ENCODE measurements around the gene ZNF672.
"Not testable (repeated sequence)": the region's sequence is repeated elsewhere in the genome, so short reads cannot be mapped to it uniquely, and the experiment has no call there.

ZNF672 gene

DNA sequence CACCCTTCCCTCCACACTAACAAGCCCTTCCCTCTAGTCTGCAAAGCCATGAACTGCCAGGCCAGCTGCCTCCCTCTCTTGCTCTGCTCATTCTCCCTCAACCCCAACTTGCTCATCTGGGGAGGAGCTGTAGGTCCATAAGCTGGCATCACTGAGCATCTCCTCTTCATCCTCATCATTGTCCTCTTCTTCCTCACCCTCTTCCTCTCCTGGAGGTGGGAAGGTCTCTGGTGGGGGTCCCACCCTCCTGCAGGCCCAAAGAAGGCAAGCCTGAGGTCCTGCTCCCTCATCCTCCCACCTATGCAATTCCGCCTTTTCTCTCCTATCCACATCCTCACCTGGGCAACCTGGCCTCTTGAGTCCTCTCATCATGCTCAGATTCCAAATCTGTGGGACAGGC lies 18.2 kb downstream of the ZNF672 start:
- peak in 1 of 2 donors; percentile 14 for DNase-seq

DNA sequence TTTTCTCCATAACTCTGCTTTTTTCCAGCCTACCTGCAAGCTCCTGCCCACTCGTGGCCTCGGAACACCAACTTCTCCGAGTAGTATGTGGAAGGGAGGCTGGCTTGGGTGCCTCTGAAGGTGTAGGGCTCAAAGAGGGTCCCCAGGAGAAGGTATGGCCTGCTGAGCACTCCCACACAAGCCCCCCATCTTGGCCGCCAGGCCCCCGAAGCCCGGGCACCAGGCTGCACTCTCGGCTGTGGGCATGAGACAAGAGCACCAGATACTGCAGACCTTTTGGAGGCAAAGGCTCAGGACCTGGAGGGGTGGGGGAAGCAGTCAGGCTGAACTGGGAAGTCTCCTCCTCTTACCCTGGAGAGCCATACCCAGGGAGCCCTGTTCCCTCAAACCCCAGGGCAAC lies 19.2 kb downstream of the ZNF672 start:
- DNase-seq: no peak

DNA sequence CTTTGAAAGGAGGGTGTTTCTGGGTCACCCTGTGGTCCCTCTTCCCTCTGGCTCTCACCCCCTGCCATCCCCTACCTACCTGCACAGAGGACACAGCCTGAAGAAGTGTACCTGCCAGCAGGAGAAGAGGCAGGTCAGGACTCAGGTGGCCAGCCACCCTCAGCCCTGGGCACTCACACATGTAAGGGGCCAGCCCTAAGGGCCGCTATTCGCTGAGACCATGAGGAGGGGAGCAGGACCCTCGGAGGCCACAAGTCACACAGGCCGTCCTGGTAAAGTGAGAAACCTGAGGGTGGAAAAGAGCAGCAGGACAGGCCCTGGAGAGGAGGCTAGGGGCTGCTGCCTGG lies 19.7 kb downstream of the ZNF672 start:
- no peak for DNase-seq

DNA sequence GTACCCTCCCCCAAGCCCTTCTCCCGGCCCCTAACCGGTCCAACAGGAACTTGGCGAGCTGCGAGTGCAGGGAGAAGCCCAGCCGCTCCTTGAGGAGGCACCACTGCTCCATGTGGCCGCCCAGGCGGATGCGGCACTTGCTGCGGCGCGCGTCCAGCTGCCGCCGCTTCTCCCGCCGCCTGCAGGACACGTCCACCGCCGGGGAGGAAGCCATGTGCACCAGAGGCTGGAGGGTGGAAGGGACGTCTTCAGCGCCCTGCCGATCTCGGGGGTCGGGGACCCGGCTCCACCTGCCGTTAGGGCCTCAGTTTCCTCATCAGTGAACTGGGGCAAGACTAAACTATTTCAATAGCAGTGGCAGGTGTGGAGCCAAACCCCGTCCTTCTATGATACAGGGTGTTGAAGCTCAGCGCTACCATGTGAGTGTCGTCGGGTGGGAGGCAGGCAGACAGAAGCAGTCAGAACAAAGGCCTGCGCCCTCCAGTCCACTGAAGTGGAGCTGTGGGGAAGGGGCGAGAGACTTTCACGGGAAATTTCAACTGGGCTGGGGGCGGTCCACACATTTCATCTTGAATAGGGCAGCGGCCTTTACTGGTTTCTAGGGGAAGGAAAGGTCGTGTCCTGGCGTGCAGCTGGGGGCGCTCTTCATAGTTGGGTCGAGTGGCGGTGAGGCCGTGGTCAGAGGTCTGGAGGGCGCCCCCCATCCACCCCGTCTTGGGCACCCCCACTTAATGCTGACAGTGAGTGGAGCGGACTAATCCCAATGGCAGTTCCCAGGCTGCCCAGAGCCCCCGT lies 20.3 kb downstream of the ZNF672 start:
- DNase-seq: peak; percentile 45 to 48

DNA sequence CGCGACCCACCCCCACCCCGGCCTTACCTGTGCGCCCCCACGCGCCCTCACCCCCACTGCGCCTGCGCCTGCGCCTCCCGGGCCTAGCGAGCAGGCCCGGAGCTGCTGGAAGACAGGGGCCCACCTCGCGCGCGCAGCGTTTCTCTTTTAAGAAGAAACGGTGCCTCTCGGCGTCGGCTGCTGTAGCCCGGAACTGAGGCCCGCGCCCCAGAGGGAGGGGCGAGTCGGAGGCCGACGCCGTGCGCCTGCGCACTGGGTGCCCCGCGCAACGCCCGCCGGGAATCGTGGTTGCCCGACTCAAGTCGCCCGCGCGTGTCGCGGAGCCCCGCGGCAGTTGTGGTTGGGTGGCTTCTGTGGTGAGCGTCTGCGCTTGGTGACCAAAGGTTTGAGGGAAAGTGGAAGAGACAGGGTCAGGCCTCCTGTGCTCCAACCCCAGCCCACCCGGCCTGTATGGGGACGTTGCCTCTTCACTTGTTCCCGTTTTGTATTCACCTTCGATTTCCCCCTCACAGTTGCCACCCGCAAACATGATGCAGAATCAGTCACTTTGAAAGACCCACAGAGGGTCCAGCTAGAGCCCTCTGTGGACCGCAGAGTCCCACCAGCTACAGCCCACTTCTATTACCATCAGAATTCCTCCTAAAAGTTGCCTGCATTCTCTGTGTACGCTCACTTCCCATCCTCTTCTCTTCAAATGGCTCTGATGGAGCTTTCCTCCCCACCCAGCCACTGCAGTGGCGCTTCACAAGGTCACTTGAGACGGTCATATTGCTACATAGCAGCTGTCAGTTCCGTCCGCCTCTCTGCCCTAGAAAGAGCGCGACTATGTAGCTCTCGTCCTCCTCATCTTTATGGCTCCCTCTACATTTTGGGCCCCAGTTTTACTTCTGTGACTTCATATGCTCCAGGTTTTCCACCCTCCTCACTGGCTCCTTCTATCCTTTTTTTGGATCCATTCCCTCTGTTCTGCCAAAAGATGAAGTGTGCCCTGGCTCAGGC lies 21.2 kb downstream of the ZNF672 start, which contains the start of gene ZNF692:
TSS of gene ZNF692 (minus strand) at position 195 of the 999 bp plus-strand sequence. CDS start 776 bp downstream, outside the sequence.
- peak; percentile 96 for DNase-seq

DNA sequence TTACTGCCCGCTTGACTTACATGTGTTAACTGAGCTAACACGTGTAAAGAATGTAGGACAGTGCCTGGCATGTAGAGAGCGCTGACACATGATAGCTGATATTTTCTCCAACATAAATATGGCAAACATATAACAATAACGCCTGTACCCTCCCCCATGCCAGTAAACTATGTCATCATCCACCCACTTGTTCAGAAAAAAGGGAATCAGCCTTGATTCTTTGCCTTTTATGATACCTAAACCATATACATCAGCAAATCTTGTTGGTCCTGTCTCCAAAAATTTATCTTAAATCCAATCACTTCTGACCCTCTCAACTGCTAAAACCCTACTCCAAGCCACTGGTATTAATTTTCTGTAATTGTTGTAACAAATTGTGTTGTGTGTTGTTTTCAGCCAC lies 22.0 kb downstream of the ZNF672 start:
- DNase-seq: no peak

DNA sequence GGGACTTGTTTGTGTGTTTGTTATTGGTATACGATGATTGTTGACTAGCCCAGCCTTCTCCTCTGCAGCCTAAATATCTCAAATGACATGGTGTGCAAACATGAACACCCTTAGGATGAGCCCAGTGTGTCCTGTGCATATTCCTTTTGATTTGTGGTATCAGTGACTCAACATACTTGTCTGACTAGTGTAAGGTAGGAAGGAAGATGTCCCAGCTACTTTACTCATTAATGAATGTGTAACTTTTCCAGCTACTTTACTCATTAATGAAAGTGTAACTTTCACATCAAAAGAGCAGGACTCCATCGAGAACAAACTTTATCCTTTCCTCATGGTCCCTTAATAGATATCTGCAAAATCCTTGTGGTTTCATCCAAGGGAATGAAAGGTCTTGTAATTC lies 23.6 kb downstream of the ZNF672 start:
- DNase-seq: no peak

DNA sequence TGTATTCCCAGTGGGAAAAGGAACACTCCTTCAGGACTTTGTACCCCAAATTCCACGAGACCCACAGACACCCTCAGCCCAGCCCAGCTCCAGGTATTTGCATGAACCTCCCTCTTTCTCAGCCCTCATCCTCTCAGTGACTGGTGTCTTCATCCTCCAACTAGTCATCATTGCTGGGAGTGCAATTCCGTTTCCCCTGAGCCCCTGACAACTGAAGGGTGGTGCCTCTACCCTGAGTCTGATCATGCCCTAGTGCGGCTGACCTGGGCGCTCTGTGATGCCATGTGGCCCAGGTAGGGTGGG lies 24.6 kb downstream of the ZNF672 start:
- no peak for DNase-seq

DNA sequence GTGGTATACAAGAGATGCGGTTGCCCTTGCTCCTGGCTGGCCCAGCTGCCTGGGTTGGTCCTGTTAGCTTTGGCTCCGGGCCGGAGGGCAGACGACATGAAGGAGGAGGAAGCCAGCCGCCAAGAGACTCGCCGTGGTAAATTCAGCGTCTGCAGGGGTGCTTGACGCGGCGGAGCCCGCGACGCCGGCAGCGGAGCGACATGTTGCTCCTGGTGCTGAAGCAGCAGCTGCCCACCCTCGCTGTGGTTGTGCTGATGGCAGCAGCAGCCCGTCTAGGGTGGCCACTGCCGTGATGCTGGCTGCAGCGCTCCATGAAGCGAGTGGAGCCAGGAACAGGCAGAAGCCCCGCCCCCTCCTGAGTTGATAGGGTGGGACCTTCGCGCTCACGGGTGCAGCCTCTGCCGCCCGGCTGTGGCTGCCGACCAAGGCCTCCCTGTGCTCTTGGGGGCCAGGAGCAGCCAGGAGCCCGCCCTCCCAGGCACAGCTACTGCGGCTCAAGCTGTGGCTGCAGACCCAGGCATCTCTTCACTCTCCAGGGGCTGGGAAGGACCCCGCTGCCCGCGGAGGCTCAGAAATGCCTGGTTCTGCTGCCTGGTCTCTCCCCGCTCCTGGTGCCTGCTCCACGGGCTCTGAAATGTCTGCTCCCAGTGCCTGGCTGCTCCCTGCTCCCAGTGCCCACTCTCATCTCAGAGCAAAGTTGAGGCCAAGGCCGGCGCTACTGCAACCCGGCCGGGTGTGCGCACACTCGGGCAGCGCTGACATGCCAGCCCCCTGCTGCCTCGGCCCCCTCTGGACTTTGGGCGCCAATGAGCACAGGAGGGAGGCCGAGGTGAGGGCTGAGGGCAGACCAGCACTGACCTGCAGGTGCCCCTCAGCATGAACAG lies 25.2 kb downstream of the ZNF672 start:
- DNase-seq: peak; percentile 85 to 88

DNA sequence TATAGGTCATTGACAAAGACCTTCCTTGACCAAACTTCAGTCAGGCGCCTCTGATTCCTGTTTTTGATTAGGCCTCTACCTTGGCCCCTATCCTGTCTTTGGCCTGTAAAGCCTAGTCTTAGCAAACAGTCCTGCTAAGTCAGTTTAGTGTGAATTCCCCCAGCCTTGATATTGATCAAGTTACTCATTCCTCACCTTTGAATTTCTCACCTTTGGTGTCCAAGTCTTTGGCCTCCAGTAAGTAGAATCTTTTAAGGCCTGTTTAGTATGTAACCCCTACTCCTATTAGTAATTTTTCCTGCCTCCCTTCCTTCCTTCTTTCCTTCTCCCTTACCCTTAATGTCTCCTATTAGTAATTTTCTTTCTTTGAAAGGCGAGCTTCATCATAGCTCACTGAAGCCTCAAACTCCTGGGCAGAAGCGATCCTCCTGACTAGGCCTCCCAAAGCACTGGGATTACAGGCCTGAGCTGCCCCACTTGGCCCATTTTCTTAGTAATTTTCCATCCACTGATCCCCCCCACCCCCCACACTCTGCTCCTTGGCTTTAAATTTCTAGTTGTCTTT lies 33.9 kb downstream of the ZNF672 start:
- no peak for DNase-seq

DNA sequence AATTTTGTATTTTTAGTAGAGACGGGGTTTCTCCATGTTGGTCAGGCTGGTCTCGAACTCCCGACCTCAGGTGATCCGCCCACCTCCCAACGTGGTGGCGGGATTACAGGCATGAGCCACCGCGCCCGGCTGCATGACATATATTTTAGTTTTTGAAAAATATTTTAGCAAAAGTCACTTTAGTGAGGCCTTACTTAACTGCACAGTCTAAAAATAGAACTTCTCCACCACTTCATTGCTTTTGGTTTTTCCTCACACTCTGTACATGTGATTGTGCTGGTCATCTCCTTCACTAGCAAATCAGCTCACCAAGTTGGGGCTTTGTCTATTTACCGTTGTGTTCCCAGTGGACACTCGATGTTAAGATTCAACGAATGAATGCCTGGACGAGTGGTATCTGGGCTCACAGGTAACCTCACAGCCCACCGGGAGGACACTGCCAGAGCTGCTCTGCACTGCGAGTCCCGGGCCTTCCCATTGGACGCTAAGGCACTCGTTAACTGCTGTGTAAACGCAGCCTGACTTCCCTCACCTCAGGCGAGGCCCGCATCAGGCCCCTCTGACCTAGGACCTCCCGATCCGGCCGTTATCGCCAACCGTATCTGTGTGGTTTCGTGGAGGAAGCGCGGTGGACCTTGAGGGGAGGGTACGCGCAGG lies 34.9 kb downstream of the ZNF672 start:
- peak; percentile 70 to 73 for DNase-seq

DNA sequence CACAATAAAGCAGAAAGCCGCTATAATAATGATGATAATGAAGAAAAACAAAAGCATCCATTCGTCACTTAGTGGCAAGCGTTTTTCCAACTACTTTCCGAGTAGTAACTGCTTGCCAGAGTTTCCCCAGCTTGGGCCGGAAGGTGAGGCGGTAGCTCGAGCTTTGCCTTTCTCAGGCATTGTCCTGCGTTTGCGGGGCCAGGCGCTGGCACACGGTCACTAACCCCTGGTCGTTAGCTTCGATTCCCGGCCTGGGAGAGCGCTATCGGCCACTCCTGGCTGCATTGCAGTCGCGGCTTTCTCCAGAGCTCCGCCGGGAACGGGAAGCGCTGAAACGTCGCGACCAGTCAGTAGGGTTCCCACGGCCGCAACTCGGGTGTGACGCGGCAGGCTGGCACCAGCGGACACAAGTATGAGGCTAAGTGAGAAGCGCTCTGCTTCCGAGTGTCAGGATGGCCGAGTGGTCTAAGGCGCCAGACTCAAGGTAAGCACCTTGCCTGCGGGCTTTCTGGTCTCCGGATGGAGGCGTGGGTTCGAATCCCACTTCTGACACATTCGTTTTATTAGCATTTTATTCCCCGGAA lies 35.5 kb downstream of the ZNF672 start:
- DNase-seq: peak; percentile 97 to 98

DNA sequence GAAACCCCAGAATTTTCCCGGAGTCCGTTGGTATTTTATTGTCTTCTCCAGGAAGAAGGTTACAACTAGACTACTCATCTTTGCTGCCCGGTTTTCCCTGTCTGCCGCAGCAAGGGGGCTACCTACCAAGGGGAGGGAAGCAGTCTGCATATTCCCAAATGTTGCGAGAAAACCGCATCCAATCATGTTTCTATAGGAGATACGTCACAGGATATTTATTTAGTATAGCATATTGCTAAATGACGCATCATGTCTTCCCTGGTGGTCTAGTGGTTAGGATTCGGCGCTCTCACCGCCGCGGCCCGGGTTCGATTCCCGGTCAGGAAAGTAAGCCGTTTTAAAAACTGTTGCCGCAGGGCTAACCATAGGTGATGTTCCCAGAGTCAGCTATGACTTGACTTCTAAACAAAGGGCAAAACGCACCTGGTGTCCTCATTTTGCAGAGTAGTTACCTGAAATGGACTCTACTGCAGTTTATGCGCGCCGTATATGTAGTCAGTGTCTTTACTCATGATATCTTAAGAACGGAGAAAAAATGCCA lies 36.0 kb downstream of the ZNF672 start:
- peak; percentile 86 to 87 for DNase-seq

DNA sequence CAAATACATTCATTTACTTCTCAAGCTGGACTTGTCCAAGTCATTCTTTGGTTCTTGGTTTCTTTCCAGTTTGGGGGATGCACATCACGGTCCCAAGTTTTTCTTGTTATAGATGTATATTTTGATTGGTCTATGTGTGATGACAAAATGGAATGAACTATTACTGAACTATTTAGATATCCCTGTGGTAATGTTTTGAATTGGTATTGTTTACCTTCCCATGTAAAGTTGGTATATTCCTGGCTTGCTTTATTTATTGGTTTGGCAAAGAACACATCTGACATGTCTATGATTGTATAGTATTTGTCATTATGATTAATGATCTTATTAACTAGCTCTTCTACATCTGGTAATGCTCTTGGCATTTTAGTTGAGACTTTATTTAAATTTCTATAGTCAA lies 43.2 kb downstream of the ZNF672 start:
- DNase-seq: no peak

DNA sequence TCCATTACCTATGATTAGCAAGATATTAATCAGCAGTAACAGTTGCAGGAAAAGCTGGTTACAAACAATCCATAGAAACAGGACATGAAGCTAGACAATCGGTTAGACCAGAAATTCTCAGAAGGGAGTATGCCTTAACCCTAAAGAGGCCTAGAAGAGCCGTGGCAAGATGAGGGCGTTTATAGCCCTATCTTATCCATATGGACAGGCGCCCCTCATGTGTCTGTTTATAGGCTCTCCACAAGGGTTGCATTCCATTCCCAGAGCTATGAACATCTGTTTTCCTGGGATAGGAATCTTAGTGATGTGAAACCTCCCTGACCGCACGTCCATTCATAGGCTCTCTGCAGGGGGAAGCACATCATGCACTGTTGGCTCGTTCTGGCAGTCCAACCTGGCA lies 44.4 kb downstream of the ZNF672 start:
- DNase-seq: not testable (repeated sequence)

DNA sequence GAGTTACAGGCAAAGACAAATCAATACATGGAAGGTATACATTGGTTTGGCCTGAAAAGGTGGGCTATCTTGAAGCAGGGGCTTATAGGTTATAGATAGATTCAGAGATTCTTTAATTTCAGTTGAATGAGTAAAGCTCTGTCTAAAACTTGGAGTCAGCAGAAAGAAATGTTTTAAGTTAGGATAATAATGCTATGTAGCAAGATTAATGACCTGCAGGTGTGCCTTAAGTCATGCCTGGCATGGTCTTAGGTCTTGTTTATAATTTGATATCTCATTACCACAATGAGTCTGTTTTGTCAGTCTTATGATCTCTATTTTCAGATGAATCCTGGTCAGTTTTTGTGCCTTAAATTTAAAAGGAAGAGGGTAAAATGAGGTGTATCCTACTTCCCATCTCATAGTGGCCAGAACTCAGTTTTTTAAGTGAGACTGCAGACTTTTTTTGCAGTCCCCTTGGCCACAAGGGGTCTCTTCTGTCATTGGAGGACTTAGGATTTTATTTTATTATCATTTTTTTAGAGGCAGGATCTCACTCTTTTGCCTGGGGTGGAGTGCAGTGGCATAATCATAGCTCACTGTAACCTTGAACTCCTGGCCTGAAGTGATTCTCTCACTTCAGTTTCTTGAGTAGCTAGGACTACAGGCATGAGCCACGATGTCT lies 46.7 kb downstream of the ZNF672 start:
- no peak for DNase-seq

DNA sequence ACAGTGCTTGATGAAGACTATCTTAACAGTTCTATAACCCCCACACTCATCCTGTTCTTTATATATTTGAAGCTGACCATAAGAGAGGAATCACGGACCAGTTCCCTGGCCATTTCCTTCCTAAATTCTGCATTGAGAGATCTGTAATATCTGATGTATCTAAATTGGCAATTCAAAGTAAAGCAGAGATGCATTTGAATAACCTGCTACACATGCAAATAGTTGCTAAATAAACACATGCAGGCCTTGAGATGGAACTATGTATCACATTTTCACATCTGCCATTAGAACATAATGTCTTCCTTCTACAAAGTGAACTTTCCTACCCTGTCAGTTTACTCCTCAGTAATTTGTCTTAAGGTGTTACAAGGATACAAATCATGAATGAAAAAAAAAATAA lies 47.6 kb downstream of the ZNF672 start:
- no peak for DNase-seq

DNA sequence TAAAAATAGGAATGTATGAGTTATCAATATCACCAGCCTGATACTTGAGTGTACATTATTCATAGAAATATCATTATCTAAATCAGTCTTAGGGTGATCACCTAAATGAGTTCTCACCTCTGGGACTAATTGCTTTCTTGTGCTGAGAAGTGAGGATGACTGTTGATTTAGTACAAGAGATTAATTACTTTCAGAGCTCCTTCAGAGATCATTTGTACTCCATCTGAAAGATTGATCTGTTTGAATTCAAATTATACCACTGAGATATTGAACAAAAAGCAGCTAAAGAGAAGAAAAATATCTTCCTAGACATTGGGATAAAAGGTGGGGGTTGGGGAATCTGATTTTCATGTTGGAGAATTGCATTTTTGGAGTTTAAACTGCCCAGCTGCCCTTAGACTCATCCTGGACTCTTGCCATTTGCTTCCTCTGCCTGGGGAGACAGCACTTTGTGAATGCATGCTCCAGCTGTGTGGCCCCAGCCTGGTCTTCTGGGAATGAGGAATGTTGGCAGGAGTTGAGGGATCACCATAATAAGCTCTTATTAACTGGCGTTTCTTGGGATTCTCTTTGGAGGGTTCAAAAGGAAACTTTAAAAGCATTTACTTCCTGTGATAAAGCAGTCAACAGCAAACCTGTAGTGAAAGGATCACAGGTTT lies 48.3 kb downstream of the ZNF672 start:
- no peak for DNase-seq

DNA sequence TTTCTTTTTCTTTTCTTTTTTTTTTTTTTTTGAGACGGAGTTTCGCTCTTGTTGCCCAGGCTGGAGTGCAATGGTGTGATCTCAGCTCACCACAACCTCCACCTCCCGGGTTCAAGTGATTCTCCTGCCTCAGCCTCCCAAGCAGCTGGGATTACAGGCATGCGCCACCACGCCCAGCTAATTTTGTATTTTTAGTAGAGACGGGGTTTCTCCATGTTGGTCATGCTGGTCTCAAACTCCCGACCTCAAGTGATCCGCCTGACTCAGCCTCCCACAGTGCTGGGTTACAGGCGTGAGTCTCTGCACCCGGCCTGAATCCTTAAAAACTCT lies 51.9 kb downstream of the ZNF672 start:
- not testable (repeated sequence) for DNase-seq

Data from stimulated activated CD4-positive, alpha-beta T cell treated with anti-CD3 and anti-CD28 coated beads, Interleukin-2, amount 100 ng/mL, for 24 hours (primary cell).